Parietal lobe (tissue), 2 donors: Measurements from ENCODE around the gene PHKB. TPM values are rescaled to one million over a fixed set of nuclear protein-coding genes. Genes with fewer than 3 reads are reported as not detected.

Source experiments
- small RNA-seq: library from RNA; depleted of rRNA; stranded (forward); fragments of <200 nt; gene quantifications from one replicate; pipeline ENCODE3, GENCODE V24; 2014; ENCODE audit warnings: low replicate concordance
- total RNA-seq: library from RNA; depleted of rRNA; stranded (reverse); fragments of >200 nt; gene quantifications from one replicate; pipeline ENCODE4 v1.2.3, GENCODE V29; 2014

Gene PHKB
- 248 TPM for total RNA-seq

DNA sequence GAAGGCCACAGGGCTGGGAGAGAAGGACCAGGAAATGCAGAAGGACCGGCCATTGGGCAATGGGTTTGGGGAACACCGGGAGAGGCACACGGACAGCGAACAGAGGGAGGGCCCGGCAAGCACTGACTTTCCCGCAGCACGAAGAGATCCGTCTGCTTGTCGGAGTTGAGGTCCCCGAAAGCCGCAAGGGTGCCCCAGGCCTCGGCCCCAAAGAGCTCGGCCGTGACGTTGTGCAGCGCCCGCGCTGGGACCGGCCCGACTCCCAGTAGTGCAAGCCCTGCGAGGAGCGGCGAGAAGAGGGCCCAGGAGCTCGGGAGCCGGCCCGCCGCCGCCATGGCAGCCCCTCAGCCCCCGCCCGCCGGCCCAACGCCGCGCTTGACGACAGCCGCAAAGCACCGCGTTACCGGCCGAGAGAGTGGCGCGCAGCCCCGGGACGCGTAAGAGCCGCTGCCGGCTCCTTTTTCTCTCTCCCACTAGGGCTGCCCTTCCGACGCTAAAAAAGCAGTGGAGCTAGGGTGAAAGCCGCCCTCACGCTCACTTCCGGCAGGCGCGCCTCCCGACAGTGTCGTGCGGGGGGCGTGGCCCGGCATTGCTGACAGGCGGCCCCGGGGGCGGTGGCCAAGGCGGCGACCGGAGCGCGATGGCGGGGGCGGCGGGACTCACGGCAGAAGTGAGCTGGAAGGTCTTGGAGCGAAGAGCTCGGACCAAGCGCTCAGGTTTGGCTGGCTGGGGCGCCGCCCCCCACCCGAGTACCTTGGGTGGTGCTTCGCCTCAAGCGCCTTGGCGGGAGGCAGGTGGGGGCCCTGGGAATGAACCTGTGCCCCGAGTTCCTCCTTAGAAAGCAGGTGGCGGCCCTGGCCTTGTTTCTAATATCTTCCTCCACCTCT is at the start of gene PHKB, which contains the start of gene ITFG1:
TSS of gene PHKB (plus strand) at position 621 of the 887 bp plus-strand sequence. CDS start at position 641, 20 bp downstream.
TSS of gene ITFG1 (minus strand) at position 353 of the 887 bp plus-strand sequence. CDS start at position 335, 18 bp downstream.

Small RNA genes within 50 kb of the gene (small RNA-seq; reads per million reads assigned to genes)
- gene RNA5SP425: not detected

Other genes starting within 250 kb of the PHKB start
- 165 TPM for gene ITFG1, start 268 bp upstream of the PHKB start, total RNA-seq